HG03103 (cell line): Measurements from ENCODE around the gene MZT2A.
A peak's percentile ranks its signal among the peaks of the same experiment; 100 is the strongest.
"Not testable (repeated sequence)": the region's sequence is repeated elsewhere in the genome, so short reads cannot be mapped to it uniquely, and the experiment has no call there.

Experiments
- ATAC-seq: cut with Tn5 transposase; IDR thresholded peaks from one replicate; pipeline ENCODE4 v1.9.1; 2021; ENCODE audit warnings: low read depth; ENCODE audit not compliant: unreplicated experiment

MZT2A gene

DNA sequence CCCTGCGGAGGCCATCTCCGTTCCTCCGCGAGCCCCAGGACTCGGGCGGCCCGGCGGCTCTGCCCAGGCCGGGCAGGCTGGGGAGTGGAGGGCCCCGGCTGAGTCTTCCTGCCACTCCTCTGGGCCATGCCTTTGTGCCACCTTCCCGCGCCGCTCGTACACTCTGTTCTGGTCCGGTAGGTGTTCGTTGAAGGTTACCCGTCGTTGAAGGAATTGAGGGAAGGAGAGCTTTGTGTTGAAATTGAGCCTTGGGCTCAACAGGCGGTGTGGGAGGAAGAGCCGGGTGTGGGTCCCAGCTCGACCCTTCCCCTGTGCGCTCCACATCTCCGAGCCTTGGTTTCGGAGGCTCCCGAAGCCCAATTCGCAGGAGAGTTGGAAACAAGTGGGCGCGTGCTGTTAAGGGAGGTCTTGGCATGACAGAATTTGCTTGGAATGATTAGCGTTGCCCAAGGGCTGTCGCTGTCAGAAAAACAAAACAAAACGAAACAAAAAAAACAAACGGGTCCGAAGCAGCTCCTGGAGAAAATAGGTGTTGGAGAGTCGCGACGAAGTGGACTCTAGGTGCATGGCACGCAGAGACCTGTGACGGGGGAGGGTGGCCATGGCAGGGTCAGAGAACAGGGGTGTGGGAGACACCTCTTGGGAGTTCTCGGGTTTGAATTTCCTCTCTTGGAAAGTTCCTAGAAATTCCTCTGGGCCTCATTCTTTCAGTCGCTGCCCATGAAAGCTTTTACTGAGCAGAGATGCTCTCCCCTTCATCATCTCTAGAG lies 1.2 kb upstream of the MZT2A start:
- ATAC-seq, result peak; percentile 9

DNA sequence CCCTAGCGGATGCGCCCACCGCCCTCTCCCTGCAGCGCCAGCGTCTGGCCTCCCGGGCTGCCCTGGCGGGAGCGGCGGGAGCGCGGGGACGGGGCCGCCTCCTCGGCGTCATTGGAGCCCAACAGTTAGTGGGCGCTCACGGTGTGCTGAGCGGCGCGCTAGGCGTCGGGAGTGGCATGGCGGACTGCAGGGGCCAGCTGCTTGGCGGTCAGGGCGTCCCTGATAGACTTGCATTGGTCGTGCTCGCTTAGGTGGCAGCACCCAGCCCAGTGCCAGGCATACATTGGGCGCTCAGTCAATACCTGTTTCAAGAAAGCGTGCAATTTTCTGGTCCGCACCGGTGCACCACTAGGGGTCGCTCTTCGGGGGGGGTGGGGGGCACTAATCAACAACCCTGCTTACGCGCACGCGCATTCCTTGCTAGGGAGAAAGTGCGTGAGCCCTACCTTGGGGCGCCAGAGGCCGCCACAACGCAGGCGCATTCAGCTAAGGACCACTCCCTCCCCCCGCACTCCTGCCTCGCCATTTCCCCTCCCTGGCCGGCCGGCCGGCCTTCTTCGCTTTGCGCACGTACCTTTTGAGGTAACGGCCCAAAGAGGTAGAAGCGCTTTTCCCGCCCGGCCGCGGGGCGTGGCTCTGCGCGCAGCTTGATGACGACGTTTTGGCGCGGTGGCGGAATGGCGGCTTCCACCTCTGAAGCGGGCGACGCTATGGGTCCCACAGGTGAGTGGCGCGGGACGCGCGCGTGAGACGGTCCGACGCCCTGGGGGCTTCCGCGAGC lies 411 bp upstream of the MZT2A start:
- peak; percentile 72 for ATAC-seq

DNA sequence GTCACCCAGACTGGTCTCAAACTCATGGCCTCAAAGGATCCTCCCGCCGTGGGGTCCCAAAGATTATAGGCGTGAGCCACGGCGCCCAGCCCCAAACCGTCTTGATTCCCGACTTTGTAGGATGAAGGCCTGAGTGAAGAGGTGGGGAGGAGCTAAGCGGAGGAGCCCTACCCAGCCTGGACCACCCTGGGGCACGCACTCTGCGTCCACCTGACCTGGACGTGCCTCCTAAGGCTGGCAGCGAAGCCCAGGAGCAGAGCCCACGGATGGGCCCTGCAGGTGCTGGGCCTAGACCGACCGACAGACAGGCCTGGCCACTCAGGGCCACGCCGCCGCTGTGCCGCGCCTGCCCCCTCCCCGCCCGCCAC lies 744 bp downstream of the MZT2A start:
- peak; percentile 1 for ATAC-seq

DNA sequence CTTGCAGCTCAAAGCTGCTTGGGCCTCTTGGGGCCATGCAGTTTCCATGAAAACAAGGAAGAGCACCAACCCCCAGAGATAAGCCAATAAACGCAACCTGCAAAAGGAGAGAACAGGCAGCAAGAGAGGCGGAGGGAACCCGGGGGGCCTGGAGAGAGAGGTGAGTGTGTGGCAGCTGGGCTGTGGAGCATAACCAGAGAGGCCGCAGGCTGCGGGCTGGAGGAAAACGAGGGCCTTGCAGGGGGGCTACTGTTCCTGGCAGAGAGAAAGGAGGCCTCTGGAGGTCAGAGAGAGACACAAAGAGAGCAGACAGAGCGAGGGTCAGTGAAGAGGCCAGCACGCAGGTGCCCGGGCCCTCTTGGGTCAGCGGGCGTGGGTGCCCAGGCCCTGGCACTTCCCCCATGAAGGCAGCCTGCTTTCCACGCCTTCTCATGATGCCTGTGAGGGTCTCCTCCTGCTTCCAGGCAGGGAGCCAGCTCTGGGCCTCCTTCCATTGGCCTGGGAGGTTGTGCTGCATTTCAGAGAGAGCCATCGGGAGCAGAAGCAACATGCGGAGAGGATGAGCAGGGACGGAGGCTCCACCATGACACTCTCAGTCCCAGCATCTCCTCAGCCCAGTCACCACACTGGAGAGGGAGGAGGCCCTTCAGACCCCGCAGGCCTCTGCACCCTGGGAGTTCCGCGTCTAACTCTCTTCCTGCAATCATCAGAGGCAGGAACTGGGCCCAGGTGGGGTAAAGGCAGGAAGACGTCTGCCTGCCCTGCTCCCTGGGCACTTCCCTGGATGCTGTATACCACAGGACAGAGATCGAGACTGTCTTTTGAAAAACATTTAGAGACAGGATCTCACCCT lies 1.4 kb downstream of the MZT2A start:
- not testable (repeated sequence) for ATAC-seq

DNA sequence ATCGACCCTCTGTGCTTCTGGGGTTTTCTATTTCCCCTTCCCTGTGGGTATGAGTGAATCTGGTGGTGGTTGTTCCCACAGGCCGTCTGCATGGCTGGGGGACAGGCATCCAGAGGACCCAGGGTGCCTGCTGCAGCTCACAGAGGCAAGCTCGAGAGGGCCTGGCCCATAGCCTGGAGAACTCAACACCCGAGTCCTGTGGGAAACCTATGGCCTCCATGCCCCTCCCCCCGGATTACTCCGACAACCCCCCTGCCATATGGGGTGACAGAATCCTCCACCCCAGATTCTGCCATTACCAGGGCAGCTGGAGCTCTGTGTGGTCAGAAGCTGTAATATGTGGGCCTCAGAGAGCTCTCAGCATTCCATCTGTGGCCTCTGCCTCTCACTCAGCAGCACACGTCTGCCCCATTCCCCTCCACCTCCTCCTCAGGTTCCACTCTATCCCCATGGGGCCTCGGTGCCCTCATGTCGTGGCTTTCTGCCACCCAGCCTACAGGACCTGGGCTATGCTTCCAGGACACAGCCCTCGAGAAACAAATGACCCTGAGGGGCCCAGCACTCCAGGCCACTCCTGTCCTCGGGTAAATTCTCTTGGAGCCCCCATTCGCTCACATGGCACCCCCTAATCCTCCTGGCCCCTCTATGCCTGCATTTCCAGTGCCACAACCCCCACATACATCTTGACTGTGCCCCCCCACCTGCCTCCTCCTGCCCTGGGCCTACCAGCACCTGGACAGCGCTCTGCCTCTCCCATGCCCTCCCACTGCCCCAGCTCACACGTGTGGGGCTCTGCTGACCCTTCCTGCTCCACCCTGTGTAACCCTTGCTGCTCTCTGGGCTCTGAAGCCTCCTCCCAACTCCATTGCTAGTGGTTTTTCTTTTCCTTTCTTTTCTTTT lies 3.6 kb downstream of the MZT2A start:
- ATAC-seq, result no peak

DNA sequence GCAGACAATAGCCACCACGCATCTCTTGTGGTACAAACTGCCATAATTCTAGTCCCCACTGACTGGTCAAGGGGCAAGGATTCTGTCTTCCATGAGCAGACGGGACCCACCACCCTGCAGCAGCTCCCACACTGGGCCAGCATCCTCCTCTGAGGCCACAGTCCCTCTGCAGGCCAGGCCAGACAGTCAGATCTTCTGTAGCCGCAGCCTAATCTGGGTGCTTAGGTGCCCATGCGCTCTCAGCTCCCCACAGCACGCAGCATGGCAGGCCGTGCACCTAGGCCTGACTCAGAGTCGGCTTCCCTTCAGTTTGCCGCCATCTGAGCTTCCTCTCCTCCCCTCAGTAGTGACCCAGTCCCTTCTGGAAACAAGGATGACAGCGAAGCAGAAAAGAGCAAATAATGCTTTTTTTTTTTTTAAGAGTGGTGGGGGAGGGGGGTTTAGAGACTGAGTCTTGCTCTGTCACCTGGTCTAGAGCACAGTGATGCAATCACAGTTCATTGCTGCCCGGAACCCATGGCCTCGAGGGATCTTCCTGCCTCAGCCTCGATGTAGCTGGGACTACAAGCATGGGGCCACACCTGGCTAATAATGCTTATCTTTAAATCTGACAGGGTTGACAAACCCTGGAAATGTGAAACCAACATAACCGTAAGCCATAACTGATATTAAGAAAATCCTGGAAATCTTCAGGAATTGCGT lies 5.8 kb downstream of the MZT2A start:
- ATAC-seq, result not testable (repeated sequence)

DNA sequence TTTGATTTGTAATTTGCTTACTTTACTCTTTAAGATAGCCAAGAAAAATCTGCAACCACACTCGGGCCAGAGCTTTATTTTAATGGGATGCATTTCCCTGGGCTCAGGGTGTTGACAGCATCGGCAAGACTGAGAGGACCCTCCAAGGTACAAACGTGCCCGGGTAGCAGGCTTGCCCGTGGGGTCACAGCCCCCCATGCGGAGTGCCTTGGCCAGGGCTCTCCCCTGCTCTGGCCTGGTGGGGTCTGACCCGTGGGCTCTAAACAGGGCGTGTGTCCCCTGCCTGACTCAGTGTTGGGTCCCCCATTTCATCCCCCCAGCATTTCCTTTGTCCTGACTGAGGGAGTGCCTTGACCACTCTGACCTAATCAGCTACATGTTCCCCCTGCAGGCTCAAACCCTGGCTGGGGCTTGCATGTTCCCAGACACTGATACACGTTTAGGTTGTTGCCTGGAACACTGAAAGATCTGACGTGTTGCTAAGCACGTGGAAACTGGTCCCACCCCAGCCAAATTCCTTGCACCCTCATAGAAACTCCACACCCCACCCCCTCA lies 7.2 kb downstream of the MZT2A start:
- not testable (repeated sequence) for ATAC-seq

DNA sequence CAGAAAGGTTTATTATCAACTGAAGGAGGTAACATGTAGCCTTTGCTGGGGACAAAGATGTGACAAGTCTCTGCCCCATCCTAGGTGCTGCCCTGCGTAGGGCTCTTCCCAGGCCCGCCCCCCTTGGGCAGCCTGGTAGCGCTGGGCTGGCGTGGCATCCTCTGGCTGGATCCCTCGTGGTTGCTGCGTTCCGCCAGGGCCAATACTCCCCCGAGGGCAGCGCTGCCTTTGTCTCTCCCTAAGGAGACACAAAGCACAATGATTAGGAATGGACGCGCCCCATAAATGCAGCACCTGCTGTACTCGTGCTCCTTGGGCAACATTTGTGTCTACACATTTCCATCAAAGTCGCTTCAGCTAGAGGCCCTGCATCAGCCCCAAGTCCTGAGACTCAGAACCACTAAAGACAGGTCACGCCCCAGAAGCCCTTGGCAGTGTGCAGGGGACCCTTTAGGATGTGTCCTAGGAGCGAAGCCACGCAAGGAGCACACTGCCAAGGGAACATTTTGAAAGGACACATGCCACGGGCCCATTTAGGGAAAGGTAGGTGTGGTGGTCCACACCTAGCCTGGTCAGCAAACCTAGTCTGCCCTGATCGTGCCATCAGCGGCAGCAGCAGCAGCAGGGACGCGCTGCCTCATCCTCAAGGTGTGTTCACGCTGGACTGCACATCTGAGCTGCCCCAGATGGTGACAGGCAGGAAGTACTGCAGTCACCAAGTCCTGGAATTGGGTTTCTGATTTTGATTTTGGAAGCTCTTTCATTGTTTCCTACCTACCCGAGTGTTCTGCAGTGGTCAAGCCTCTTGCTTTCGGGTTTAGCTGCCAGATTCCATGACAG lies 8.0 kb downstream of the MZT2A start:
- ATAC-seq, result not testable (repeated sequence)

DNA sequence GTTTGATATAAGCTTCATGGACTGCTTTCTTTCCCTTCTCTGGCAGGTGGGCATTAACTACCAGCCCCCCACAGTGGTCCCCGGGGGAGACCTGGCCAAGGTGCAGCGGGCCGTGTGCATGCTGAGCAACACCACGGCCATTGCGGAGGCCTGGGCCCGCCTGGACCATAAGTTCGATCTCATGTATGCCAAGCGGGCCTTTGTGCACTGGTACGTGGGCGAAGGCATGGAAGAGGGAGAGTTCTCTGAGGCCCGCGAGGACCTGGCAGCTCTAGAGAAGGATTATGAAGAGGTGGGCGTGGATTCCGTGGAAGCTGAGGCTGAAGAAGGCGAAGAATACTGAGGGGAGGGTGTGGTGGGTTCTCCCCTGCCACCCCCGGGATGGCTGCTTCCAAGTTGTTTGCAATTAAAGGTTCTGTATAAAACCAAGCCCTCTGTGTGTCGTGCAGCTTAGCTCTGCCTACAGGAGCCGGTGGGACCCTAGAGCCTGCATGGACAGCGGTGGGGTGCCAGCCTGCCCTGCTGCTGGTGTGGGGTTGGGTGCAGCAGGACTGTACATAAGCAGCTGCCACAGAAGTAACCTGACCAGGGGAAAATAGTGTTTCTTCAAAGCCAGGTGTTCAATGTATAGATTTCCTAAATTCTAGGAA lies 9.6 kb downstream of the MZT2A start:
- ATAC-seq, result not testable (repeated sequence)

DNA sequence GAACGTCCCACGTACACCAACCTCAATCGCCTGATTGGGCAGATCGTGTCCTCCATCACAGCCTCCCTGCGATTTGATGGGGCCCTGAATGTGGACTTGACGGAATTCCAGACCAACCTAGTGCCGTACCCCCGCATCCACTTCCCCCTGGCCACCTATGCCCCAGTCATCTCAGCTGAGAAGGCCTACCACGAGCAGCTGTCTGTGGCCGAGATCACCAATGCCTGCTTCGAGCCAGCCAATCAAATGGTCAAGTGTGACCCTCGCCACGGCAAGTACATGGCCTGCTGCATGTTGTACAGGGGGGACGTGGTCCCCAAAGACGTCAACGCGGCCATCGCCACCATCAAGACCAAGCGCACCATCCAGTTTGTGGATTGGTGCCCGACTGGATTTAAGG lies 11.8 kb downstream of the MZT2A start:
- ATAC-seq, result not testable (repeated sequence)

DNA sequence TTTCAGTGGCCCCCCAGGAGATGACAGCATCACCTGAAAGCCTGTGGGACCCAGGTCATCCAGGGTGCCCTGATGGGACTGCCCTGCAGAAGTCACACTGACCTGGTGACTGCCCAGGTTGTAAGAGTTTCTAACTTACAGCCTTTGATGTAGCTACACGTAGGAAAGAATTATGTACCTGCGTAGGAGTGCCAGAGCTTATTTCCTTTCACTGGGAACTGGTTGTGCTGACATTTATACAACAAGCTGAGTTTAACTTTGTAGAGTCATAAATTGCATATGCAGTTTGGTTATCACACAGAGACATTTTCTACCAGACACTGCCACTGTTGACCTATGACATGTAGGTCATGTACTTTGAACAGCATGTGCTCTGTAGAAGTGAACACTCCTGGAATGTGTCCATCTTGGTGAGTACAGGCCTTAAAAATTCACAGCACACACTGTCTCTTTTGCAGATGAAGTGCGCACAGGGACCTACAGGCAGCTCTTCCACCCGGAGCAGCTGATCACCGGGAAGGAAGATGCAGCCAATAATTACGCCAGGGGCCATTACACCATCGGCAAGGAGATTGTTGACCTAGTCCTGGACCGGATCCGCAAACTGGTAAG lies 13.2 kb downstream of the MZT2A start:
- not testable (repeated sequence) for ATAC-seq

DNA sequence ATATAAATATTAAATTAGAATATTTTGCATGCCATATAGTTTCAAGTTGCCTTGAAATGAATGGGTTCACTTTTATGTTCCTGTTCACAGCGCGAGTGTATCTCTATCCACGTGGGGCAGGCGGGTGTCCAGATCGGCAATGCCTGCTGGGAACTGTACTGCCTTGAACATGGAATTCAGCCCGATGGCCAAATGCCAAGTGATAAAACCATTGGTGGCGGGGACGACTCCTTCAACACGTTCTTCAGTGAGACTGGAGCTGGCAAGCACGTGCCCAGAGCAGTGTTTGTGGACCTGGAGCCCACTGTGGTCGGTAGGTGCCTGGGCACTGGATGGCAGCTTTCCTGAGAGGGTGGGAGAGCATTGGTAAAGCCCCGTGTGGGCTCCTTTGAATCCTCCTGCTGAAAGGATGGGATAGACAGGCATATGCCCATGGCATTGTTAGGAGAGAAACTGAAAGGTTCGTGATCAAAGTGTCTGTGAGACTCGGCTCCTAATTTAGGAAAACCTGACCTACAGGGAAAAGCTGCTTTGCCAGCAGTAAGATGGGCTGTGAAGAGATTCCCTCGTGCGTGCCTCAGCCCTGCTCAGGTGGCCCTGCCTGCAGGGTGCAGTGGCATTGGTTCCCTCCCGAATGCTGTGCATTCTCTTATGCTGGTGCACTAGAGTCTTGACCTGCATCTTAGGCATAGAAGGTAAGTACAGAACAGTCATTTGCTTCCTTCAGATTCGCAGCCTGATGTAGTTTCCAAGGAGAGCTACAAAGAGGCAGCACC lies 13.9 kb downstream of the MZT2A start:
- ATAC-seq, result not testable (repeated sequence)

DNA sequence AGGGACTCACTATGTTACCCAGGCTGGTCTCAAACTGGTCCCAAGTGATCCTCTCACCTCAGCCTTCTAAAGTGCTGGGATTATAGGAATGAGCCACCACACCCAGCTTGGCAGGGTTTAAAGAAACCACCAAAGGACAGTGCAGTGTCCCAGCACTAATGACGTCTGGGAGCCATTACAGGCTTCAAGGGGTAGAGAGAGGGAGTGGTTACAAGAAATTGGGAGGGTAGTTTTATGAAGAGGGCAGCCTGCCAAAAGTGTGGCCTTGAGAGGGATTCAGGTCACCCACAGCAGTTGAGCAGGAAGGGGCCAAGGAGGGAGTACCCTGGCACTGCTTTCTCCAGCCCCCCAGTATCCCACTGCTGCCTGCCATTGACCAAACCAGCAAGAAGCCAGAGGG lies 15.0 kb downstream of the MZT2A start:
- not testable (repeated sequence) for ATAC-seq

DNA sequence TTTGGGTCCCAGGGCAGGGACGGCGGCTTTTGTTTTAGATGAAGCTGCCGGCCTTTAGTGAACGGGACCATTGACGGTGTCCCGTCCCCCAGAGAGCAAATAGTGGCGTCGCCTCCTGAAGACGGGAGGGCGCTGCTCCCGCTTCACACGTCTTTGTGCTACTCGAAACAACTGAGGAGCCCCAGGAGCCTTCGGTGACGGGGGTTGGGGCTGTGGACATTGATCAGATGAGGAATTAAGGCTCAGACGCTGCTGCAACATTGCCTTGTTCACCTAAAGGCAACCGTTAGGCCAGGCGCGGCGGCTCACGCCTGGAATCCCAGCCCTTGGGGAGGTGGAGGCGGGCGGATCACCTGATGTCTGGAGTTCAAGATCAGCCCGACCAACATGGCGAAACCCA lies 15.8 kb downstream of the MZT2A start:
- not testable (repeated sequence) for ATAC-seq

DNA sequence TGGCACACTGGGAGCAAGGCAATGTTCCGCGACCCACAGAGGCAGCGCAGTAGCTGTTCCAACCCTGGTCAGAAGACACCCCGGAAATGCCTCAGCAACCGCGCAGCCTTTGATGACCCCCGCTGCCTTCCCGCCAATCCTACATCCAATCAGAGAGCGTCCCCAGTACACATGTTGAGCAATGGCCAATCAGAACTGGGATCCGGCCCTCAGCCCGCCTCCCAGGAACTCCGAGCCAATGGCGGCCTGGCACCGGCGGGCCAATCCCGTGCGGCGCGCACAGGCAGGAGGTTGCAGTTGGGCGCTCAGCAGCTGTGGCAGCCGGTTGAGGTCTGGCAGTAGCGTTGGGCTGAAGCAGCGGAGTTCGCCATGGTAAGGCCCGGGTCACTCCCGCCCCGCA lies 16.4 kb downstream of the MZT2A start, which contains the start of gene TUBA3D:
Gene TUBA3D, plus strand, starts transcription at position 289 of the 400 bp plus-strand sequence. Its CDS starts 81 bp downstream, at position 370.
- no peak for ATAC-seq

DNA sequence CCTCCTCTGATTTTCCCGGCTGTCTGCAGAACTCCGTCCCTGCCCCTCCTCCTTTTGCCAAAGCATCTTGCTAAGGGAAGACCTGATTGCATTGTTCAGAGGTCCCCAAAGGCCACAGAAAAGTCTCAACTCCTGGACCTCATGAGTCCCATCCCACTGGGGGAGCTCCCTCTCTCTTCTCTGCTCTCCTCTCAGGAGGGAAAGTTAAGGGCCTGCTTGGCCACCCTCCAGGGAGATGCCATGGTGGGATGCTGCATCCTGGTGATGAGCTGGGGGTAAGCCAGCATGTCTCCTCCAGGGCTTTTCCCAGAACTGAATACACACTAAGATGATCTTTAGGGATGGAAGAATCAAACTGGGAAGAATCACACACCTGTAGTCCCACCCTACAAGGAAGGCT lies 18.9 kb downstream of the MZT2A start:
- ATAC-seq, result not testable (repeated sequence)
